Inflammatory macrophage treated with lipopolysaccharide for 1 hour (primary cell): ENCODE data around the gene PIGL.
"Not testable (repeated sequence)": the region's sequence is repeated elsewhere in the genome, so short reads cannot be mapped to it uniquely, and the experiment has no call there.

Experiments used
- DNase-seq, 2 donors: peaks; one replicate each; pipeline ENCODE4 v3.0.0-alpha.2; 2020 to 2022

PIGL gene

DNA sequence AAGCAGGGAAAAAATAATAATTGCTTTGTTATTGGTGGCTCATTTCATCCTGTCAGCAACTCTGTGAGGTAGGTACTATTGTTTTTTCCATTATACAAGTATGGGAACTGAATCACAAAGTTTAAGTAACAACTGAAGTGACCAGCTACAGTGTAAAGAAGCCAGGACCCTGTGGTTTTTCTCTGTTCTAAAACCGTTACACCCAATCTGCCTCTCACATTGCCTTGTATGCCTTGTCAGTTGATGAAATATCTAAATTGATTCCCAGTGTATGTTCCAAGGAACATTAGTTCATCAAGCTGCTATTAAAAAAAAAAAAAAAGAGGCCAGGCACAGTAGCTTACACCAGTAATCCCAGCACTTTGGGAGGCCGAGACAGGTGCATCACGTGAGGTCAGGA lies 5.4 kb downstream of the PIGL start:
- DNase-seq: no peak

DNA sequence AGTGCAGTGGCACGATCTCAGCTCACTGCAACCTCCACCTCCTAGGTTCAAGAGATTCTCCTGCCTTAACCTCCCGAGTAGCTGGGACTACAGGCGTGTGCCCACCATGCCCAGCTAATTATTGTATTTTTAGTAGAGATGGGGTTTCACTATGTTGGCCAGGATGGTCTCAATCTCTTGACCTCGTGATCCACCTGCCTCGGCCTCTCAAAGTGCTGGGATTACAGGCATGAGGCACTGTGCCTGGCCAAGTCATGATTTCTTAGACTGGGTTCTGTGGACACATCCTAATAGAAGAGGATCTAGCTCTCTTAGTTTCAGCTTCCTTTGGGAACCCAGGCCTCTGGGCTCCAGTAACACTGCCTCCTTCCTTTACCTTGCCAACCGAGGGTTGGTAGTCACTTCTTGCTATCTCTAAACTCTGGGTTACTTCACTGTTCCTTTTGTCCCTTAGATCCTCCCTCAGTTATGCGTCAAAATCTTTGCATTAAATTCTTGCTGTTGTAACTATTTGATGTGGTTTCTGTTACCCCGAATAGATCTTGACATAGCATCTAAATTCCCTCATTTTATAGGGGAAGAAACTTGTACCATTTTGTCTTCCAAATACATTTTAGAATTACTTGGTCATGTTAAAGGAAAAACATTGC lies 13.0 kb downstream of the PIGL start:
- not testable (repeated sequence) for DNase-seq

DNA sequence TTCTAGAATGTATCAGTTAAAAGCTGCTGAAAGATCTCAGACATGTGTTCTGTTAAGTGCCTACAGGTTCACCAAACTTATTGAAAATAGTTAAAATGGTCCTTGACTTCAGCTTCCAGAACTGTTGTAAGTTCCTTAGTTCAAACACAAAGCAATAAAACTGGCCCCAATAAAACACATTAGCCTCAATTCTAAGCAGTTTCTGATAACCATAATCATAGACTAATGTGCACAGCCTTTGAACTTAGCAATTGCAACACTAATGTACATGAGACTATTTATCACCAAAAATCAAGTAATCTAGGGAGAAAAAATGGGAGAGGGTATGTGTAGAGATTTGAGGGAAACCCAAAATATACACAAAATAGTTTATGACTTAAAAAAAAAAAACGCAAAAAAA lies 15.4 kb downstream of the PIGL start:
- no peak for DNase-seq

DNA sequence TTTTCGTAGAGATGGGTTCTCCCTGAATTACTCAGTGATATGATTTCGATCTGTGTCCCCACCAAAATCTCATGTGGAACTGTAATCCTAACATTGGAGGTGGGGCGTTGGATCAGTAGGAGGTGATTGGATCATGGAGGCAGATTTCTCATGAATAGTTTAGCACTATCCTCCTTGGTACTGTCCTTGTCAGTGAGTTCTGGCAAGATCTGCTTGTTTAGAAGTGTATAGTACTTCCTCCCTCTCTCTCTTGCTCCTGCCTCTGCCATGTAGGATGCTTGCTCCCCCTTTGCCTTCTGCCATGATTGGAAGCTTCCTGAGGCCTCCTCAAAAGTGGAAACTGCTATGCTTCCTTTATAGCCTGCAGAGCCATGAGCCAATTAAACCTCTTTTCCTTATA lies 22.9 kb downstream of the PIGL start:
- DNase-seq: no peak

DNA sequence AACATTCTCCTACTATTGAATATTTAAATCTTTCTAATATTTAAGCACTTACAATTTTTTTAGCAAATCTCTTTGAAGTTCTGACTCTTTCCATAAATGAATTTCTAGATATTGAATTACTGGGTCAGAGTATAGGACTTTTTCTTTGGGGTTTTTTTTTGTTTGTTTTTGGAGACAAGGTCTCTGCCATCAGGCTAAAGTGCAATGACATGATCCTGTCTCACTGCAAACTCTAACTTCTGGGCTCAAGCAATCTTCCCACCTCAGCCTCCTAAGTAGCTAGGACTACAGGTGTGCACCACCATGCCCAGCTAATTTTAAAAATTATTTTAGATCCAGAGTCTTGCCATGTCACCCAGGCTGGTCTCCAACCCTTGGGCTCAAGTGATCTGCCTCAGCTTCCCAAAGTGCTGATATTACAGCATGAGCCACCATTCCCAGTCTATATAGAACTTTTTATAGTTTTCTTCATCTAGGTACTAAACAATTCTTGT lies 24.9 kb downstream of the PIGL start:
- no peak for DNase-seq

DNA sequence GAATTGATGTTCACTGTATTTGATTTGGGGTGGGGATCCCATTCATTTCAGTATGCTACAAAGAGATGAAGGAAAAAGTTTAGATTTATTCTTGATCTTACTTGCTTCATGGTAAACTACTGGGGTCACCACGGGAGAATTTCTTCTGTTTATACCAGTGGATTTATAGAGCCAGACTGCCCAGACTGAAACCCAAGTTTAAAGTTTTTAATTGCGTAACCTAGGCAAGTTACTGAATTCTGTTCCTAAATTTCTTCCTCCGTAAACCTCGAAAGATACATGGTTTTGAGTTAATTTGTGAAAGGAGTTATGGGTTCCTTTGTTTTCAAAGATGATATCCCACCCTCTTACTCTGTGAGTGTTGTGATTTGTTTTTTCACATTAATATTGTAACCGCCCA lies 26.4 kb downstream of the PIGL start:
- no peak for DNase-seq

DNA sequence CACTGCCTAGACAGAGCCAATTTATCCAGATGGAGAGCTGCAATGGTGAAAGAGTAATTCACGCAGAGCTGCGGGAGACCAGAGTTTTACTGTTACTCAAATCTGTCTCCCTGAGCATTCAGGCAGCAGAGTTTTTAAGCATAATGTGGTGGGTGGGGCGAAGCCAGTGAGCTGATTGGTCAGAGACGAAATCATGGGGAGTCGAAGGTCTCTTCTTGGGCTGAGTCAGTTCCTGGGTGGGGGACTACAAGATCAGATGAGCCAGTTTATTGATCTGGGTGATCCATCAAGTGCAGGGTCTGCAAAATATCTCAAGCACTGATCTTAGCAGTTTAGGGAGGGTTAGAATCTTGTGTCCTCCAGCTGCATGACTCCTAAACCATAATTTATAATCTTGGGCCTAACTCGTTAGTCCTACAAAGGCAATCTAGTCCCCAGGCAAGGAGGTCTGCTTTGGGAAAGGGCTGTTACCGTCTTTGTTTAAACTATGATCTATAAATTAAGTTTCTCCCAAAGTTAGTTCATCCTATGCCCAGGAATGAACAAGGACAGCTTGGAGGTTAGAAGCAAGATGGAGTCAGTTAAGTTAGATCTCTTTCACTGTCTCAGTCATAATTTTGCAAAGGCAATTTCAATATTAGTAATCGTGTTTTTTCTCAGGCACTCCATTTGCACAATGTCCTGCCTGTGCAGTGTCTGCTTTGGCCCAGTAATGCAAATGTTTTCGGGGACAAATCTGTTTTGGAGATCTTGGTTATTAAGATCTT lies 27.0 kb downstream of the PIGL start:
- no peak for DNase-seq

DNA sequence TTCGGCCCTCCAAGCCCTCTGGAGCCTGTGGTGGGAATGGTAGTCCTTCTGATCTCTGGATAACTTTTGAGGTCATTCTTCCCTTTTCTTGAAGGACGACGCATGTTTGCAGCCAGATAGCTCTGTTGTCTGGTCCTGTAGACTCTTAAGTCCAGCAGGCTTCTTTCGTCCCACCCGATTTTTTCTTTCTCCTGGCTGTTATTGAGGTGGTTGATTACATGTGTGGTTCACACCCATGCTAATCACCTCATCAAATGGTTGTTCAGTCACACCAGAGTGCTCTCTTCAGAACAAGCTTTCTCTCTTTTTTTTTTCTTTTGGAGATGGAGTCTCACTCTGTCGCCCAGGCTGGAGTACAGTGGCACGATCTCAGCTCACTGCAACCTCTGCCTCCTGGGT lies 30.6 kb downstream of the PIGL start:
- DNase-seq: no peak

DNA sequence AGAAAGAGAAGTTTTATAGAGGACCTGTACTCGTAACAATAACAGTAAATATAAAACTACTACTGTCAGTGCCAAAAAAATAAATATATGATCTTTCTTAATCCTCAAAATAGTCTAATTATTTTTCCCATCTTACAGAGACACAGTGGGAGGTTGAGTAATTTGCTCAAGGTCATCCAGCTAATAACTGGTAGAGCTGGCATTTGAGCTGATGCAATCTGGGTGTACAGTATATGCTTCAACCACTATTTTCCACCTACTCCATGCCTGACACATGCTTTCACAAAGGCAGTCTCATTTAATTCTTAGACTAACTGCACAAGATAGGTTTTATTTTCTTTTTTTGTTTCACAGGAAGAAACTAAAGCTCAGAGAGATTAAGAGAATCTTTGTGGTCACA lies 33.6 kb downstream of the PIGL start:
- DNase-seq: peak; percentile 40 to 74

DNA sequence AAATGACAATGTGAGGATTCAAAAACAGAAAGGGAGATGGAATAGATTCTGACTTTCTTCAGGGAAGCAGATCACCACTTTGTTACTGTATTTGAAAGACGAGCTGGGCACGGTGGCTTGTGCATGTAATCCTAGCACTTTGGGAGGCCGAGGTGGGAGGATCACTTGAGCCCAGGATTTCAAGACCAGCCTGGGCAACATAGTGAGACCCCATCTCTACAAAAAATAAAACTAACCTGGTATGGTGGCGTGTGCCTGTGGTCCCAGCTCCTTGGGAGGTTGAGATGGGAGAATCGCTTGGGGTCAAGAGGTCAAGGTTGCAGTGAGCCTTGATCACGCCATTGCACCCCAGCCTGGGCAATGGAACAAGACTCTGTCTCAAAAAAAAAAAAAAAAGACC lies 34.0 kb downstream of the PIGL start:
- no peak for DNase-seq

DNA sequence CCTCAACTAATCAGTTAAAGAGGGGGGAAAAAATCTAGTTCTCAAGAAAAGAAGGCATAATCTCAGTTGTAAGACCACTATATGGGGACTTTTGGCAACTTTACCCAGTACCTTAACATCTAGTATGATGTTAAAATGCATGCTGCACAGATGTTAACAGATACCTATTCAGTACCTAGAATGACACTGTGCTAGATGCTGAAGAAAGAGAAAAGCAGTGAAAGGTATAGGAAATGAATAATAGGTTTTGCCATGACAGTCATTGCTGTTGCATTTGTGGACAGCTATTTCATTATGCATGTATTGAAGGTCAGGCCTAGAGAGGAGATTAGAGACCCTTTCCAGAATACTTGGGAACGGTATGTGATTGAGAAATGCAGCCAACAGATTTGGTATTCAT lies 34.5 kb downstream of the PIGL start:
- no peak for DNase-seq

DNA sequence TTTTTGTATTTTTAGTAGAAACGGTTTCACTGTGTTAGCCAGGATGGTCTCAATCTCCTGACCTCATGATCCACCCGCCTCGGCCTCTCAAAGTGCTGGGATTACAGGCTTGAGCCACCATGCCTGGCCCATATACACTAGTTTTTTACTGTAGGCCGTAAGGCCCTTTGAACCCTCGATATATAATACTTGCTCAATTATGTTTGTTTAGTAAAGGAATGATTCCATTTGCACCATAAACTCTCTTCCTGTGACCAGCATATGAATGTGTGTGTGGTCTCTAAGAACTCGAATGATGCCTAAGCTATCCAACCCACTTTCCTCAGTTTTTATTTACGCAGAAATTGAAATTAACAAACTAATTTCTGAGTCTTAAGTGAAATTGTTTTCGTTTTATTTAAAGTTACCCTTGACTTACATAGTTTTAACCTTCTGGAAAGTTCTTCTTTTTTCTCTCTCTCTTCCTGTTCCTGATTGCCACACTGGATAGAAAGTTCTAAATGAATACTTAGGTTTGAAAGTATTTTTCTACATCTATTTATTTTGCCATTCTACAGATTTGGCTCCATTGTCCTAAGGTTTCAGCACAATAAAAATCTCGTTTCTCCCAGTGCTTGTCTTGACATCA lies 37.9 kb downstream of the PIGL start:
- DNase-seq: no peak

DNA sequence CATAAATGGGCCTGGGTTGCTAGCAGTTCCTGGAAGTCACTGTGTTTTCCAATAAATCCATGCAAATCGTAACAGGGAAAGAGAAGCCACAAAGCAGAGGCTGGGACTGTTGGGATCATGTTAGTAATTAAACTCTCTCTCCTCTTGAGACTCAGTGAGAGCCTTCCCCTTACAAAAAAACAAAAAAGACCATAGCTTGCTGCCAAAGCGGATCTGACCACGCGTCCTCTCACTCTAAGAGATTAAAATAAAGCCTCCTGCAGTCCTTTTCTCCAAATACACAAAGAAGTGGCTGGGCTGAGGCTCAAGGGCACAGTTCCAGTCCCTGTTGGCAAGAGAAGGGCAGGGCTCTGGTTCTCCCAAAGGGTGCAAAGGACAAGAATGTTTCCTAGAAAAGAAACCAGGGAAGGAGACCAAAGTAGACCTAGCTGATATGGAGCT lies 38.5 kb downstream of the PIGL start:
- no peak for DNase-seq

DNA sequence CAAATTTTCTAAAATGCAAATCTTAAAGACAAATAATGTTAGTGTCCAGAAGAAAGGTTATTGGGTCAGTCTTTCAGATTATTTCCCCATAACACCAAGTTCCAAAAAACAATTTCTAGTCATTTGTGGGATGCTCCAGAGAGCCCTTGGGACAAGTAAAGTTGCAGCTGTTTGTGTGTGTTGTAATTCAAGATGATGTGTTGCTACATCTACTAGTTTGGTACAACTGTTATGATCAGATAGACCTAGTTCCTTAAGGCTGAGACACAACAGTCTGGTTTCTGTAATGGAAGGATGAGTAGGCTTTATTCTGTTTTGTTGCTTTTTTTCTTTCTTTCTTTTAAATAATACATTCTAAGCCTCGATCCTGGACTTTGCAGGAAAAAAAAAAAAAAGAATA lies 41.9 kb downstream of the PIGL start:
- DNase-seq: peak; percentile 44 to 56

DNA sequence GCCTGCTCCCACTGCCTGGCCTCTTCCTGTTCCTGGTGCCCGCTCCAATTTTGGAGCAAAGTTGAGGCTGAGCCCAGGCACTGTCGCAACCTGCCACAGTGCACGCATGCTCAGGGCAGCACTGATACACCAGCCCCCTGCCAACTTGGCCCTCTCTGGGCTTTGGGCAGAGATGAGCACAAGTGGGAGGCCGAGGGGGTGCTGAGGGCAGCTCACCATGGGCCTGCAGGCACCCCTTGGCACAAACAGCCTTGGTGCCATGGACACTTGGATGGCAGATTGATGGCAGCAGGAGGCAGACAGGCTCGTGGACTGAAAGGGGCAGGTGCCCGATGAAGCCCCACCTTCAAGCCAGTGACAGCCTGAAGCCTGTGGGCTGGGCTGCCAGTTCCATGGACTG lies 42.9 kb downstream of the PIGL start:
- no peak for DNase-seq

DNA sequence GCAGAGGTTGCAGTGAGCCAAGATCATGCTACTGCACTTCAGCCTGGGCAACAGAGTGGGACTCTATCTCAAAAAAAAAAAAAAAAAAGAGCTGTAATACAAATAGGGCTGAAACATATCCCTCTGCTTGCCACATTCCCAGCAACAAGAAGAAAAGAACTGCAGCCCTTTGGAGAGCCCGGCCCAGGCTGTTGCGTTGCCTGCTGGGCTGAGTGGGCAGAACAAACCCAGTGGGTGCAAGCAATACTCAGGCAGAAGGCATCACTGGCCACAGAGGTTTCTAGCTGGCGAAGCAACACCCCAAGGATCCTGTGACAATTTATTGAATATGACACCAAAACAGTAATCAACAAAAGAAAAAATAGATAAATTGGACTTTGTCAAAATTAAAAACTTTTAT lies 44.0 kb downstream of the PIGL start:
- no peak for DNase-seq

DNA sequence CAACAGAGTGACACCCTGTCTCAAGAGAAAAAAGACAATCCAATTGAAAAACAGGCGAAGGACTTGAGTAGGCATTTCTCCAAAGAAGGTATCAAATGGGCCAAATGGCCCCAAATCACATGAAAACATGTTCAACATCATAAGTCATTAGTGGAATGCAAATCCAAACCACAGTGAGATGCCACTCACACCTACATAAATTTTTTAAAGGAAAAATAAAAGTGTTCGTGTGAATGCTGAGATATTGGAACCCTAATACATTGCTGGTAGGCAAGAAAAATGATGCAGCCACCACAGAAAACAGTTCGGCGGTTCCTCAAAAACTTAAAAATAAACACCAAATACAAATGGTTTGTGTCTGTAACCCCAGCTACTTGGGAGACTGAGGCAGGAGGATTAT lies 45.2 kb downstream of the PIGL start:
- DNase-seq: no peak

DNA sequence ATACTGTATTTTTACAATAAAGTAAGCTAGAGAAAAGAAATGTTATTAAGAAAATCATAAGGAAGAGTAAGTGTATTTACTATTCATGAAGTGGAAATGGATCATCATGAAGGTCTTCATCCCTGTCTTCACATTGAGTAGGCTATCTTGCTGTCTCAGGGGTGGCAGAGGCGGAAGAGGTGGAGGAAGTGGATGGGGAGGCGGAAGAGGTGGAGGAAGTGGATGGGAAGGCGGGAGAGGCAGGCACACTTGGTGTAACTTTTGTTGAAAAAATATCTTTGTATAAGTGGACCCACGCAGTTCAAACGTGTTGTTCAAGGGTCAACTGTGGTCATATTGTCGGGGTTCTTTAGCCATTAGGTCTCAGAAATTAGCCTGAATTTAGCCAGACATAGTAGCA lies 50.2 kb downstream of the PIGL start:
- no peak for DNase-seq

DNA sequence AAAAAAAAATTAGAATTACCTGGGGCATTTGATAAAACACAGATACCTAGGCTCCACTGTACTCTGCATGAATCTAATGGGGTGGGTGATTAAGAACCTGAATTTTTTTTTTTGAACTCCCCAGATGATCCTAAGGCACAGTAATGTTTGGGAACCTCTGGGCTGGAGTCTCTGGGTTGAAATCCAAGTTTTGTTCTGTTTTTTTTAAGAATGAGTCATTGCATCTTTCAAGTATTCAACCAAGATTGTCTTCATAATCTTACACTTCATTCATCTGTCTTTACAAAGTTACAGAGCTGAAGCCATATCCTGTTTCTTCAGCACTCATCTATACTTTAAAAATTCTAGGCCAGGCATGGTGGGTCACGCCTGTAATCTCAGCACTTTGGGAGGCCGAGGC lies 52.6 kb downstream of the PIGL start:
- DNase-seq: no peak

DNA sequence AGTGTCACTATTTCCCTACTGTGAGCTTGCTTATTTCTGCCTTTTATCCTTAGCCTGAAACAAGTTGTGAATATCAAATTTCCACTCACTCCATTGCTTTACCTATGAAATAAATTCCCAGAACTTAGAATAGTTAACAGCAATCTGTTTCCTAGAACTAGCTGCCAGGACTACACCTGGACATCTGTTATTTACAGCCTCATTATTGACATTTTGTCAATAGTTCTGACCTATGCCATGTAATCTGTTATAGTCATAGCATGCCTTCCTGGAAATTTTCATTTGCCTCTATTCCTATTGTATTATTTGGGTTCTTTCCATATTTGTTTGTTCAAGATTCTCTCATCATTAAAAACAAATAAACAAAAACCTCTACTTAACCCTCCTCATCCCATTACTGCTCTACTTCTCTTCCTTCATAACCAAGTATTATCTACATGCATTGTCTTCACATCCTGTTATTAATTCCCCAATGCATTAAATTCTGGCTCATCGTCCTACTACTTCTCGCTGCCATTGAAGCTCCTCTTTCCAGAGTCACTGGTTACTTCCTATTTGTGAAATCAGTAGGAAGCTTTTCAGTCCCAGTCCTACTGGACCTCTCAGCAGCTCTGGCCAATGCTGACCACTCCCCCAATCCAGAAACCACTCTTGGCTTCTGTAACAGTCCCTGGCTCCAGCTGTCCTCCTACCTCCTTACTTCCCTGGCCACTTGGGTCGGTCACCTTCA lies 55.3 kb downstream of the PIGL start:
- DNase-seq: peak in 1 of 2 donors; percentile 12

DNA sequence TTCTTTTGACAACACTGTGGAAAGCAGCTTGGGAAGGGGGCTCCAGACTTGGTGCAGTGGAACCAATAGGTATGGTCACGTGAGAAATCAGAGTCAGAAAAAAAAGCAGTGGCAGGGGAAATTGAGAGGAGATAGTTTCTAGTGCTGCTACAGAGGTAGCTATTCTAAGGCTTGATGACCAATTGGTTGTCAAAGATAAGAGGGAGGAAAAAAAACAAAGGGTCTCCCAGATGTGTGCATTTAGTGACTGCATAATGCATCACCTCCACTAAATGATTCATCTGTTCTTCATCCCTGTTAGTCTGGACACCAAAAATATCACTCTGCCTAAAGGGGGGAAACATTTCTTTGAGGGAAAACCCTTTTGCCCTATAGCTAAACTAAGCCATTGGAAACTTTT lies 56.5 kb downstream of the PIGL start:
- no peak for DNase-seq

DNA sequence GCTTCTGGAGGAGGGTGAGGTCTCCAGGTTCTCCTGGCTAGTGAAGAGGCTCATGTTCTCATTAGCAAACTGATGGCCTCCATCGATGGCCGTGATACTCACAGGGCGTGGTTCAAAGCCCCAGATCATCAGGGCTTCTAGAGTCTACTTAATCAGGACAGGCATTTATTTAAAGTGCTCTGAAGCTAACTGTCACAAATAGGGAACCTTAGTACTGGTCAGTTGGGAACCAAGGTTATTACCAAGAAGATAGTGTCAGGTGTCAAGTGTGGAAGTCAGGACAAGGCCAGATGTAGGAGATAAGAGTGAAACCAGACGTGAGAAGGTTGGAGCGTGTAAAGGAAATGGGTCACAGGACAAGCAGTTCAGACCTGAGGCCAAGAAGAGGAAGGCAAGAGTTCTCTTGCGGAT lies 56.9 kb downstream of the PIGL start:
- DNase-seq: no peak

DNA sequence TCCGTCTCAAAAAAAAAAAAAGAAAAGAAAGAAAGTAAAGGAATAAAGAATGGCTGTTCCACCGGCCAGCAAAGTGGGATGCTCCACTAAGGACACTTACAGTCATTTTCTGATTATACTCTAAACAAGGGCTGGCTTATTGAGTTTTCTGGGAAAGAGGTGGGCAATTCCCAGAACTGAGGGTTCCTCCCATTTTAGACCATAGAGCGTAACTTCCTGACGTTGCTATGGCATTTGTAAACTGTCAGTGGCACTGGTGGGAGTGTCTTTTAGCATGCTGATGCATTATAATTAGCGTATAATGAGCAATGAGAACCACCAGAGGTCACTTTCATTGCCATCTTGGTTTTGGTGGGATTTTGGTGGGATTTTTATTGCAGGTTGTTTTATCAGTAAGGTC lies 58.0 kb downstream of the PIGL start:
- no peak for DNase-seq

DNA sequence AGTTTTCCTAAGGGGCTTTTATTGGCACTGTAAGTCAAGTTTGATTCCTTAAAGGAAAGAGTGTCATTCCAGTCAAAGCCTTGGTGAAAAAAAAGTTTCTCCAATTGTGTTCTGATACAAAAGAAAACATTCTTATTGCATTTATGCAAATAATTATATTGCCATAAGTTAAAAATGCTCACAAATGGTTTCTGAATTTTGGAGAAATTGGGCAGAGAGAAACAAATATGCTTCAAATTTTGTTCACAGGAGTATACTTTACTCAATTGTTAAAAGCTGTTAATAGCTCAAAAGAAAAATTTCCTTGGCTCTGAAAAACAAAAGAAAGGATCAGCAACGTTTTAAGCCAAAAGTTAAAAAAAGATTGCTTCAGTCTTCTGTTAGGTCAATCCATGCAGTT lies 60.2 kb downstream of the PIGL start:
- no peak for DNase-seq
